Measurements from ENCODE around the gene SSH3.

DNA sequence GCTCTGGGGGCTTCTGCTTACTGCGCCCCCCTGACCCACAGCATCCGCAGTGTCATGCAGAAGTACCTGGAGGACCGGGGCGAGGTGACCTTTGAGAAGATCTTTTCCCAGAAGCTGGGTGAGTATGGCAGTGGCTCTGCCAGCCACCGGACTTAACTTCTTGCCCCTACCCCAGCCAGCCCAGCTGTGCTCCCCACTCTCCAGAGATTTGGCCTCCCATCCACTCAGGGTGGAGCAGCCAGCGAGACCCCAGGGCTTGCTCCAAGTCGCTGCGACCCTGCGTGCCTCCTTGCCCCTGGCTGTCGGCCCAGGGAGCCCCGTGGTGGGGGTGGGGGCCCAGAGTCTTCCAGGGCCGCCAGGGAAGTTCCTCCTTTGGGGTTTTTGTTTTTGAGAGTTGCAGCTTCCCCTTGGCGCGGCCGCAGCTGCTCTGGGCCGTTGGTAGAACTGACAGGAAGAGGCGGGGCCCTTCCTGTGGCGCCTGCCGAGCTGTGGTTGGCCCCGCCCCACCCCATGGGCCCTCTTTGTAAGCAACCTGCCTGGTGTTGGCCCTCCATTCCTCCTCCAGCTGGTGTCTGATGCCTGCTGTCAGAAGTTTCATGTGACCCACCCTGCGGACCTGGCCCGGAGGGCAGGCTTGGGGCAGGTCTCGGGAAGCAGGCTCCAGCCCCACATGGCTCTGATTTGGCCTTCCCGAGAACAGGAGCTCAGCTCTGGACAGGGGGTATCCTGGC is 25.9 kb upstream of the SSH3 start:
- TF ChIP-seq, protein P1, sequence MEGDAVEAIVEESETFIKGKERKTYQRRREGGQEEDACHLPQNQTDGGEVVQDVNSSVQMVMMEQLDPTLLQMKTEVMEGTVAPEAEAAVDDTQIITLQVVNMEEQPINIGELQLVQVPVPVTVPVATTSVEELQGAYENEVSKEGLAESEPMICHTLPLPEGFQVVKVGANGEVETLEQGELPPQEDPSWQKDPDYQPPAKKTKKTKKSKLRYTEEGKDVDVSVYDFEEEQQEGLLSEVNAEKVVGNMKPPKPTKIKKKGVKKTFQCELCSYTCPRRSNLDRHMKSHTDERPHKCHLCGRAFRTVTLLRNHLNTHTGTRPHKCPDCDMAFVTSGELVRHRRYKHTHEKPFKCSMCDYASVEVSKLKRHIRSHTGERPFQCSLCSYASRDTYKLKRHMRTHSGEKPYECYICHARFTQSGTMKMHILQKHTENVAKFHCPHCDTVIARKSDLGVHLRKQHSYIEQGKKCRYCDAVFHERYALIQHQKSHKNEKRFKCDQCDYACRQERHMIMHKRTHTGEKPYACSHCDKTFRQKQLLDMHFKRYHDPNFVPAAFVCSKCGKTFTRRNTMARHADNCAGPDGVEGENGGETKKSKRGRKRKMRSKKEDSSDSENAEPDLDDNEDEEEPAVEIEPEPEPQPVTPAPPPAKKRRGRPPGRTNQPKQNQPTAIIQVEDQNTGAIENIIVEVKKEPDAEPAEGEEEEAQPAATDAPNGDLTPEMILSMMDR (IDR thresholded peaks at IDR 0.05; ENCODE audit: low read depth, low read length, missing input control) = no peak
- peak; percentile 37 for TF ChIP-seq YY1 (IDR thresholded peaks at IDR 0.05)

Data from liver (tissue), 2 donors.